Measurements from ENCODE around the gene DGKG. TPM values are rescaled to one million over a fixed set of nuclear protein-coding genes. Genes with fewer than 3 reads are reported as not detected.
A peak's percentile ranks its signal among the peaks of the same experiment; 100 is the strongest.

DGKG gene
- total and polyA plus RNA-seq, 9 of the 15 experiments (the other 6 are each of a cell fraction or from before 2014, with no cell fraction given): 0.01 to 0.36 (median 0.15) TPM

- TF ChIP-seq VEZF1 (CRISPR knock-in tag; IDR thresholded peaks at IDR 0.05): peak; percentile 64
- no peak for TF ChIP-seq ZNF398 (CRISPR knock-in tag; IDR thresholded peaks at IDR 0.05)
- TF ChIP-seq TEAD2 (tag; IDR thresholded peaks at IDR 0.05): no peak
- peak in 1 of 2 experiments; percentile 22; a peak in 1 of 4 replicates for TF ChIP-seq TBL1XR1 (IDR thresholded peaks at IDR 0.05; ENCODE audit: low read length in 2 of 2)
- TF ChIP-seq RBM22 (IDR thresholded peaks at IDR 0.05; ENCODE audit: low read depth, low read length, poor library complexity, severe bottlenecking): no peak
- no peak for TF ChIP-seq ZNF77 (CRISPR knock-in tag; IDR thresholded peaks at IDR 0.05)
- peak; percentile 93 for TF ChIP-seq NEUROD1 (IDR thresholded peaks at IDR 0.05; ENCODE audit: borderline replicate concordance, low read depth, low read length, partially characterized antibody)
- TF ChIP-seq CBFB (CRISPR knock-in tag; IDR thresholded peaks at IDR 0.05): no peak
- 0 out of 2 replicates have a peak, but pooled peaks have one; percentile 44 for TF ChIP-seq ZNF589 (CRISPR knock-in tag; IDR thresholded peaks at IDR 0.05; ENCODE audit: low read depth)
- TF ChIP-seq, protein P1, sequence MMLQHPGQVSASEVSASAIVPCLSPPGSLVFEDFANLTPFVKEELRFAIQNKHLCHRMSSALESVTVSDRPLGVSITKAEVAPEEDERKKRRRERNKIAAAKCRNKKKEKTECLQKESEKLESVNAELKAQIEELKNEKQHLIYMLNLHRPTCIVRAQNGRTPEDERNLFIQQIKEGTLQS (IDR thresholded peaks at IDR 0.05): peak; percentile 57; the same call in 1 of the 2 replicates
- TF ChIP-seq, protein P1 (CRISPR knock-in tag; conservative IDR thresholded peaks at IDR 0.05): peak; percentile 52; the same call in 1 of the 2 replicates
- TF ChIP-seq SMC3 (conservative IDR thresholded peaks at IDR 0.05; ENCODE audit: insufficient read depth, low read depth, low read length): 0 out of 2 replicates have a peak, but pooled peaks have one; percentile 16
Measured at GRCh38 chr3:186108941-186109865, 252.8 kb downstream of the DGKG start, which contains the start of gene ETV5 (continued).
